HG03280 (cell line): ENCODE results near the gene NLRP1.

Experiments
- ATAC-seq: cut with Tn5 transposase; IDR thresholded peaks from one replicate; pipeline ENCODE4 v1.9.1; 2021; ENCODE audit warnings: mild to moderate bottlenecking, moderate library complexity; ENCODE audit not compliant: unreplicated experiment

The NLRP1 gene

GRCh38 chr17:5558815-5559785, 25.2 kb downstream of the NLRP1 start:
- ATAC-seq, result no peak

- no peak for ATAC-seq
Measured at GRCh38 chr17:5557990-5558389, 26.3 kb downstream of the NLRP1 start.

GRCh38 chr17:5557485-5557884, 26.8 kb downstream of the NLRP1 start:
- no peak for ATAC-seq

GRCh38 chr17:5555254-5555653, 29.1 kb downstream of the NLRP1 start:
- no peak for ATAC-seq

GRCh38 chr17:5553479-5553878, 30.8 kb downstream of the NLRP1 start:
- no peak for ATAC-seq

GRCh38 chr17:5552841-5553240, 31.5 kb downstream of the NLRP1 start:
- no peak for ATAC-seq

GRCh38 chr17:5545051-5545987, 39.0 kb downstream of the NLRP1 start:
- no peak for ATAC-seq

- no peak for ATAC-seq
Measured at GRCh38 chr17:5544115-5544514, 40.2 kb downstream of the NLRP1 start.

- no peak for ATAC-seq
Measured at GRCh38 chr17:5541610-5542202, 42.6 kb downstream of the NLRP1 start.

- ATAC-seq, result no peak
Measured at GRCh38 chr17:5540321-5540720, 44.0 kb downstream of the NLRP1 start.

GRCh38 chr17:5539286-5539685, 45.0 kb downstream of the NLRP1 start:
- ATAC-seq, result no peak

GRCh38 chr17:5536866-5537650, 47.3 kb downstream of the NLRP1 start:
- ATAC-seq, result no peak

GRCh38 chr17:5535436-5535835, 48.9 kb downstream of the NLRP1 start:
- ATAC-seq, result no peak

- ATAC-seq, result no peak
Measured at GRCh38 chr17:5533486-5534315, 50.6 kb downstream of the NLRP1 start.

- ATAC-seq, result no peak
Measured at GRCh38 chr17:5532581-5532980, 51.7 kb downstream of the NLRP1 start.

GRCh38 chr17:5531085-5531418, 53.3 kb downstream of the NLRP1 start:
- ATAC-seq, result no peak

GRCh38 chr17:5530265-5531084, 53.8 kb downstream of the NLRP1 start:
- no peak for ATAC-seq

- no peak for ATAC-seq
Measured at GRCh38 chr17:5527601-5528250, 56.6 kb downstream of the NLRP1 start.
